ENCODE results near the gene GHRH.

DNA sequence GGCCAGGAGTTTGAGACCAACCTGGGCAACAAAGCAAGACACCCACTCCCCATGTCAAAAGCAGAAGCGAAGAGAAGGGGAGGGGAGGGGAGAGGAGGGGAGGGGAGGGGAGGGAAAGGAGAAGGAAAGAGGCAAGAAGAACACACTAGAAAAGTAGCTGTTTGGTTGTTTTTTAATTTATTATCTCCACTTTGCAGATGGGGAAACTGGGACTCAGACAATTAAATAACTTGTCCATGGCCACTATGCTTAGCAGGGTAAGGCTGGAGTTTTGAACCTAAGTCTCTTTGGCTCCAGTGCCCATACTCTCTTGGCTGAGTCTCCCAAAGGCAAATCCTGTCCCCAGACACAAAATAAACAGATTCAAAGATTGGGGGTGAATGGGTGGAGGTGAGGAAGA is 12.4 kb upstream of the GHRH start:
- TF ChIP-seq, protein P1, sequence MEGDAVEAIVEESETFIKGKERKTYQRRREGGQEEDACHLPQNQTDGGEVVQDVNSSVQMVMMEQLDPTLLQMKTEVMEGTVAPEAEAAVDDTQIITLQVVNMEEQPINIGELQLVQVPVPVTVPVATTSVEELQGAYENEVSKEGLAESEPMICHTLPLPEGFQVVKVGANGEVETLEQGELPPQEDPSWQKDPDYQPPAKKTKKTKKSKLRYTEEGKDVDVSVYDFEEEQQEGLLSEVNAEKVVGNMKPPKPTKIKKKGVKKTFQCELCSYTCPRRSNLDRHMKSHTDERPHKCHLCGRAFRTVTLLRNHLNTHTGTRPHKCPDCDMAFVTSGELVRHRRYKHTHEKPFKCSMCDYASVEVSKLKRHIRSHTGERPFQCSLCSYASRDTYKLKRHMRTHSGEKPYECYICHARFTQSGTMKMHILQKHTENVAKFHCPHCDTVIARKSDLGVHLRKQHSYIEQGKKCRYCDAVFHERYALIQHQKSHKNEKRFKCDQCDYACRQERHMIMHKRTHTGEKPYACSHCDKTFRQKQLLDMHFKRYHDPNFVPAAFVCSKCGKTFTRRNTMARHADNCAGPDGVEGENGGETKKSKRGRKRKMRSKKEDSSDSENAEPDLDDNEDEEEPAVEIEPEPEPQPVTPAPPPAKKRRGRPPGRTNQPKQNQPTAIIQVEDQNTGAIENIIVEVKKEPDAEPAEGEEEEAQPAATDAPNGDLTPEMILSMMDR (conservative IDR thresholded peaks at IDR 0.05; ENCODE audit: low read depth, low read length) = no peak
- TF ChIP-seq RAD21 (IDR thresholded peaks at IDR 0.05; ENCODE audit: low read length) (no peak), BHLHE40 (IDR thresholded peaks at IDR 0.05; ENCODE audit: low read depth, low read length) (no peak), POLR2A (IDR thresholded peaks at IDR 0.05; ENCODE audit: low read depth, low read length) (no peak), MXI1 (IDR thresholded peaks at IDR 0.05; ENCODE audit: borderline replicate concordance, low read depth, low read length) (no peak), RCOR1 (IDR thresholded peaks at IDR 0.05; ENCODE audit: insufficient replicate concordance, low read length) (no peak), RFX5 (IDR thresholded peaks at IDR 0.05; ENCODE audit: low read depth, low read length) (no peak), NFE2L2 (IDR thresholded peaks at IDR 0.05; ENCODE audit: low read depth, low read length) (no peak), CEBPB (IDR thresholded peaks at IDR 0.05; ENCODE audit: low read depth, low read length) (no peak), SMC3 (IDR thresholded peaks at IDR 0.05; ENCODE audit: low read depth, low read length) (no peak), MAFK (IDR thresholded peaks at IDR 0.05; ENCODE audit: low read depth, low read length) (no peak)
- TF ChIP-seq, protein P2, sequence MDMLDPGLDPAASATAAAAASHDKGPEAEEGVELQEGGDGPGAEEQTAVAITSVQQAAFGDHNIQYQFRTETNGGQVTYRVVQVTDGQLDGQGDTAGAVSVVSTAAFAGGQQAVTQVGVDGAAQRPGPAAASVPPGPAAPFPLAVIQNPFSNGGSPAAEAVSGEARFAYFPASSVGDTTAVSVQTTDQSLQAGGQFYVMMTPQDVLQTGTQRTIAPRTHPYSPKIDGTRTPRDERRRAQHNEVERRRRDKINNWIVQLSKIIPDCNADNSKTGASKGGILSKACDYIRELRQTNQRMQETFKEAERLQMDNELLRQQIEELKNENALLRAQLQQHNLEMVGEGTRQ (IDR thresholded peaks at IDR 0.05; ENCODE audit: low read depth, low read length) = no peak

All from IMR-90 (cell line).